HepG2 (cell line): ENCODE results near the gene UEVLD. TPM values are rescaled to one million over a fixed set of nuclear protein-coding genes. Genes with fewer than 3 reads are reported as not detected.

Source experiments
- BCL6 ChIP-seq: IDR thresholded peaks from 2 replicates; pipeline ENCODE4 v1.6.1; 2016; ENCODE audit warnings: missing genetic modification reagents, missing compliant biosample characterization
- CAMTA2 ChIP-seq: sonication (generic); formaldehyde crosslinking; IDR thresholded peaks from 2 replicates; pipeline ENCODE4 v1.4.0; 2020; ENCODE audit warnings: mild to moderate bottlenecking, missing genetic modification reagents, borderline replicate concordance
- EHMT2 ChIP-seq: fragments of 200-600 bp; sonication (generic); IDR thresholded peaks from 2 replicates; pipeline ENCODE4 v1.7.0; 2017; ENCODE audit warnings: antibody characterized with exemption, low read depth, low read length, borderline replicate concordance
- FOXC1 ChIP-seq: sonication (generic); formaldehyde crosslinking; IDR thresholded peaks from 2 replicates; pipeline ENCODE4 v1.8.0; 2022; ENCODE audit warnings: mild to moderate bottlenecking, missing genetic modification reagents, borderline replicate concordance
- HHEX ChIP-seq: IDR thresholded peaks from 2 replicates; pipeline ENCODE4 v1.6.1; 2016; ENCODE audit warnings: control low read depth
- ISX ChIP-seq: sonication (generic); formaldehyde crosslinking; conservative IDR thresholded peaks from 2 replicates; pipeline ENCODE4 v1.5.0; 2020; ENCODE audit warnings: missing genetic modification reagents
- NFE2 ChIP-seq: sonication (generic); formaldehyde crosslinking; IDR thresholded peaks from 2 replicates; pipeline ENCODE4 v1.4.0; 2020; ENCODE audit warnings: missing genetic modification reagents
- NFE2L2 ChIP-seq: fragments of 150-350 bp; IDR thresholded peaks from 2 replicates; pipeline ENCODE4 v1.6.1; 2014; ENCODE audit warnings: low read length
- RXRB ChIP-seq: IDR thresholded peaks from 2 replicates; pipeline ENCODE4 v1.6.1; 2016; ENCODE audit warnings: borderline replicate concordance, missing genetic modification reagents, missing compliant biosample characterization
- XBP1 ChIP-seq: sonication (generic); formaldehyde crosslinking; IDR thresholded peaks from 2 replicates; pipeline ENCODE4 v1.5.0; 2020; ENCODE audit warnings: missing genetic modification reagents
- ZNF24 ChIP-seq: fragments of 450-650 bp; IDR thresholded peaks from 2 replicates; pipeline ENCODE4 v1.6.1; 2017; ENCODE audit warnings: antibody characterized with exemption, mild to moderate bottlenecking
- ZNF318 ChIP-seq: sonication (generic); formaldehyde crosslinking; IDR thresholded peaks from 2 replicates; pipeline ENCODE4 v1.4.0; 2020; ENCODE audit warnings: mild to moderate bottlenecking, missing genetic modification reagents
- ZNF567 ChIP-seq: sonication (generic); formaldehyde crosslinking; IDR thresholded peaks from 2 replicates; pipeline ENCODE4 v1.8.1; 2023; ENCODE audit warnings: mild to moderate bottlenecking, missing genetic modification reagents, borderline replicate concordance
- ZNF7 ChIP-seq: IDR thresholded peaks from 2 replicates; pipeline ENCODE4 v1.6.1; 2016; ENCODE audit warnings: missing biosample characterization, missing genetic modification reagents
- ZNF841 ChIP-seq: sonication (generic); formaldehyde crosslinking; IDR thresholded peaks from 2 replicates; pipeline ENCODE4 v1.8.1; 2023; ENCODE audit warnings: missing genetic modification reagents, borderline replicate concordance
- ZSCAN31 ChIP-seq: sonication (generic); formaldehyde crosslinking; IDR thresholded peaks from 2 replicates; pipeline ENCODE4 v1.5.0; 2020; ENCODE audit warnings: low read depth, mild to moderate bottlenecking, missing genetic modification reagents
- polyA plus RNA-seq, 8 experiments: library from polyadenylated mRNA; depleted of rRNA in 3 of 8; stranded (reverse) in 7 of 8; unstranded in 1 of 8; fragments of >200 nt; fragmentation: Illumina TruSeq in 4 of 8; extraction: Trizol in 4 of 8; gene quantifications; 2 replicates each; pipeline versions ENCODE4 v1.2.1 to v1.2.3, GENCODE V29; 2011 to 2016; ENCODE audit warnings: low read depth in 4 of 8, missing spikeins in 1 of 8, mixed read lengths in 1 of 8; ENCODE audit not compliant: insufficient read depth in 1 of 8
- total RNA-seq, 5 experiments: library from RNA; depleted of rRNA; stranded (reverse); fragments of >200 nt; fragmentation: Illumina TruSeq; extraction: Trizol; gene quantifications; 2 replicates each; pipeline ENCODE4 v1.2.3, GENCODE V29; 2016; ENCODE audit warnings: low read depth in 1 of 5
- TF ChIP-seq, protein P1 (sequence below): sonication (generic); formaldehyde crosslinking; IDR thresholded peaks from 2 replicates; pipeline ENCODE4 v1.4.0; 2020; ENCODE audit warnings: mild to moderate bottlenecking, missing genetic modification reagents

Gene UEVLD
- total and polyA plus RNA-seq, 2 of the 13 experiments (the other 11 are each of a cell fraction or from before 2014, with no cell fraction given) = 5.7 to 13.7 TPM

GRCh38 chr11:18588297-18589252, at the start of gene UEVLD (continued):
- peak; percentile 39; the same call in 1 of the 2 replicates for TF ChIP-seq ZNF318
- TF ChIP-seq HHEX (CRISPR knock-in tag) = no peak
- 0 out of 2 replicates have a peak, but pooled peaks have one; percentile 12 for TF ChIP-seq ZNF567
- TF ChIP-seq, protein P1, sequence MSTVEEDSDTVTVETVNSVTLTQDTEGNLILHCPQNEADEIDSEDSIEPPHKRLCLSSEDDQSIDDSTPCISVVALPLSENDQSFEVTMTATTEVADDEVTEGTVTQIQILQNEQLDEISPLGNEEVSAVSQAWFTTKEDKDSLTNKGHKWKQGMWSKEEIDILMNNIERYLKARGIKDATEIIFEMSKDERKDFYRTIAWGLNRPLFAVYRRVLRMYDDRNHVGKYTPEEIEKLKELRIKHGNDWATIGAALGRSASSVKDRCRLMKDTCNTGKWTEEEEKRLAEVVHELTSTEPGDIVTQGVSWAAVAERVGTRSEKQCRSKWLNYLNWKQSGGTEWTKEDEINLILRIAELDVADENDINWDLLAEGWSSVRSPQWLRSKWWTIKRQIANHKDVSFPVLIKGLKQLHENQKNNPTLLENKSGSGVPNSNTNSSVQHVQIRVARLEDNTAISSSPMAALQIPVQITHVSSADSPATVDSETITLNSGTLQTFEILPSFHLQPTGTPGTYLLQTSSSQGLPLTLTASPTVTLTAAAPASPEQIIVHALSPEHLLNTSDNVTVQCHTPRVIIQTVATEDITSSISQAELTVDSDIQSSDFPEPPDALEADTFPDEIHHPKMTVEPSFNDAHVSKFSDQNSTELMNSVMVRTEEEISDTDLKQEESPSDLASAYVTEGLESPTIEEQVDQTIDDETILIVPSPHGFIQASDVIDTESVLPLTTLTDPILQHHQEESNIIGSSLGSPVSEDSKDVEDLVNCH (CRISPR knock-in tag) = no peak
- peak; percentile 87 for TF ChIP-seq FOXC1 (CRISPR knock-in tag)
- peak; percentile 59; the same call in 1 of the 2 replicates for TF ChIP-seq ZSCAN31 (CRISPR knock-in tag)
- TF ChIP-seq NFE2 (CRISPR knock-in tag) = no peak
- no peak for TF ChIP-seq ZNF7 (CRISPR knock-in tag)
- TF ChIP-seq ZNF24 = no peak
- no peak for TF ChIP-seq NFE2L2
- no peak; the same call in 1 of the 2 replicates for TF ChIP-seq XBP1 (CRISPR knock-in tag)
- TF ChIP-seq BCL6 = no peak
- TF ChIP-seq CAMTA2 (CRISPR knock-in tag) = no peak
- peak; percentile 72; the same call in 1 of the 2 replicates for TF ChIP-seq ISX (CRISPR knock-in tag)
- TF ChIP-seq RXRB (CRISPR knock-in tag) = 0 out of 2 replicates have a peak, but pooled peaks have one; percentile 59
- TF ChIP-seq EHMT2 = no peak
- TF ChIP-seq ZNF841 (CRISPR knock-in tag) = no peak
